ENCODE measurements around the gene AP2A1.

DNA sequence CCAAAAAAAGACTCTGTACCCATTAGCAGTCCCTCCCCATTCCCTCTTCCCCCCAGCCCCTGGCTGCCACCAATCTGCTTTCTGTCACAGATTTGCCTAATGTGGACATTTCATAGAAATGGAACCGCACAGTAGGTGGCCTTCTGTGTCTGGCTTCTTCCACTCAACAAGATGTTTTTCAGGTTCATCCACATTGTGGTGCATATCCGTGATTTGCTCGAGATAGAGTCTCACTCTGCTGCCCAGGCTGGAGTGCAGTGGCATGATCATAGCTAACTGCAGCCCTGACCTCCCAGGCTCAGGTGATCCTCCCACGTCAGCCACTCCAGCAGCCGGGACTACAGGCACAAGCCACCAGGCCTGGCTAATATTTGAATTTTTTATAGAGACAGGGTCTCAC lies 20.9 kb downstream of the AP2A1 start:
- TF ChIP-seq CTCF (conservative IDR thresholded peaks at IDR 0.05 in 1 of 2, IDR thresholded peaks at IDR 0.05 in 1 of 2; ENCODE audit: low read depth in 1 of 2, low read length in 2 of 2) (no peak), EZH2 (IDR thresholded peaks at IDR 0.05; ENCODE audit: low read length, missing control alignments) (no peak)

Data from fibroblast of lung (primary cell).